ENCODE measurements around the gene RNLS.

DNA sequence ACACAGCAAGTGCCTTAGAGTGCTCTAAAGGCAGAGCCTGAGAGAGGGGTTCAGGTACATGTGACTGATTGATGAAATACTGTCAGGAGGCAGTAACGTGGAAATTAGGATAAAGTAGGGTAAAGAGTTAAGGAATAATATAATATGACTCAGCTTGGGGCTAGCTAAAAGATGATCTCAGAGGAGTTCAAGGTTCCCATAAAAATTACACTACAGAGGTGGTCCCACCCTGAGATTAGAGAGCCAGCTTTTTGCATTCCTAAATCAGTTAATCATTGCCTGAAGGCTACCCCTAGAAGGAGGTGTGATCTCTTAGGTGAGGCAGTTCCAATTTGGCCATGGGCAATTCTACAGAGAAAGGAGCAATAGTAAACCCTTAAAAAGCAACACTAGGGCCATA is 9.3 kb upstream of the RNLS start:
- TF ChIP-seq CTCF (IDR thresholded peaks at IDR 0.05) (no peak), POLR2A (IDR thresholded peaks at IDR 0.05) (no peak)
